ENCODE measurements around the gene PAFAH1B1.

DNA sequence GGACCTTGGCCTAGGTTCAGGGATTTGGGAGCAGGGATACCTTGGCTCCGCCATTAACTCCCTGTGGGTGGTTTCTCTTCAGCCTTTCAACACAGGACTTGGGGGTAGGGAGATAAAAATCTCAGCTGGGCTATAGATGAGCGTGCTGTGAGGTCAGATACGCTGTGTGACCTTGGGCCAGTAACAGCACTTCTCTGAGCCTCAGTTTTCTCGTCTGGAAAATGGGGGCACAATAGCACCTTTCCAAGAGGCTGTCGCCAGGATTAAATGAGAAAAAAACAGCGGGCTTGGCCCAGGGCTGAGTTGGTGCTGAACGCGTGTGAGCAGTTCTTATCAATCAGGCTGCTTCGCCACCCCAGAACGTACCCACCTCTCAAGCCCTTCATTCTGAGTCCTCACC is 138.4 kb downstream of the PAFAH1B1 start:
- no peak for TF ChIP-seq CTCF (IDR thresholded peaks at IDR 0.05)
- TF ChIP-seq POLR2A (IDR thresholded peaks at IDR 0.05; ENCODE audit: low read depth): no peak
- no peak for TF ChIP-seq EP300 (IDR thresholded peaks at IDR 0.05)
- TF ChIP-seq POLR2AphosphoS5 (IDR thresholded peaks at IDR 0.05): no peak

Measured in esophagus muscularis mucosa (tissue), 4 donors.